DMS 273 treated with DMSO at 0.1 percent for 48 hours (cell line): ENCODE results near the gene SLC45A3.

ENCODE experiments used
- DNase-seq: peaks from one replicate; lab custom pipeline; 2025; lab: John Stamatoyannopoulos, UW

The SLC45A3 gene

GRCh38 chr1:205700865-205701401 lies 20.6 kb upstream of the SLC45A3 start:
- no peak for DNase-seq

DNA sequence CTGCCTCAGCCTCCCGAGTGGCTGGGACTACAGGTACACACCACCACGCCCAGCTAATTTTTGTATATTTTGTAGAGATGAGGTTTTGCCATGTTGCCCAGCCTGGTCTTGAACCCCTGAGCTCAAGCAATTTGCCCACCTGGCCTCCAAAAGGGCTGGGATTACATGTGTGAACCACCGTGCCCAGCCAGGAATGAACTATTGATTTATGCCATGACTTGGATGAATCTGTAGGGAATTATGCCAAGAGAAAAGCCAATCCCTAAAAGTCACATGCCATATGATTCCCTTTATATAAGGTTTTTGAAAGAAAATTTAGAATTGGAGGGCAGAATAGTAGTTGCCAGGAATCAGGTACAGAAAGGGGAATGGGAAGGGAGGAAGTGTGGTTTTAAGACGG lies 19.1 kb upstream of the SLC45A3 start:
- DNase-seq: no peak

DNA sequence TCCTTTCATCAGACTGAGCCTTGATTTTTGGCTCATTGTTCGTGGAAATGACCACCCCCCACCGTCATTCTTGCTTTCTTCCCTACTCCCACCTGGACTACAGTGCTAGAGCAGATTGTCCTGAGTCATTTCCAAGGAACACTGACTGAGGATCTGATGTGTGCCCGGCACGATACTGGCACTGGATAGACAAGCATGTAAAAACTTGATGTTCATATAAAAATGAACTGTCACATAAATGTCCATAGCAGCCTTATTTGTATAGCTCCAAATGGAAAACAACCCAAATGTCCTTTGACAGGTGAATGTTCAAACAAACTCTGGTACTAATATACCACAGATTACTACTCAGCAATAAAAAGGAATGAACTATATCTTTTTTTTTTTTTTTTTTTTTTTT lies 18.6 kb upstream of the SLC45A3 start:
- DNase-seq: no peak

DNA sequence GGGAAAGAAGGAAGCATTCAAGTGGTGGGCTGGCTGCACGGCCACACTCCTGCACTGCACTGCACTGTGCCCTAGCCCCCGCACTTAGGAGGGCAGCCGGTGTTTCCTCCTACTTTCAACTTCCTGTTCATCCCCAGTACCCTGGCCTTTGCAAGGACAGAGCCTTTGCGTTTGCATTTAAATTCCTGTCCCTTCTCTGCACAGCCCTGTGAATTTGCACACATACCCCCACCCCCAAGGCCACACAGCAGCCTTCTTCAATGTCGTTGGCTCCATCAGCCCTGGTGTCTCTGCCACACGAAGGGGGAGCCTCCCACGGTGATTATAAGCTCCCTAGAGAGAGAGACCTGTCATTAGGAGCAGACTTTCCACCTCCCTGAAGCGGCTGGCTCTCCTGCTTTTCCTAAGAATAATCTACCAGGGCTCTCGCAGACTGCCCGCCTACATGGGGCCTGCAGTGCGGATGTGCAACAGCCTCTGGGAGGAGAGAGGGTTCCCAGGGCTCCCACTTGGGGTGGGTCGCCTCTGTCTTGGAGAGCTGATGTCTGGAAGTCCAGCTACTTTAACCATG lies 13.2 kb upstream of the SLC45A3 start:
- no peak for DNase-seq

DNA sequence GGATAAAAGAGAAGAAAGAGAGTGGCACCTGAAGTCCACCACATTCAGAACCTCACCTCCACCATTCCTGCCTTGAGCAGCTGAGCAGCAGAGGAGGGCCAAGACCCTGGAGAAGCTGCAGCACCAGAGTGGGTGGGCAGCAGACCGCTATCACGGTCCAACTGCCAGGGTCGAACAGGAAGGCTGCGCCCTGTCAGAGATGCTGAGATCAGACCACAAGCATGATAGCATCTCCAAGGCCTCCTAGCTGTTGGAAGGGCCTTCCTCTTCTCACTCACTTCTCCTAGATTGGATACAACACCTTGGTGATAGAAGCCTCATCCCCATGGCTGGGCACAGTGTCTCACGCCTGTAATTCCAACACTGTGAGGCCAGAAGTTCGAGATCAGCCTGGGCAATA lies 12.1 kb upstream of the SLC45A3 start:
- DNase-seq: no peak

GRCh38 chr1:205690122-205690756 lies 9.9 kb upstream of the SLC45A3 start:
- no peak for DNase-seq

GRCh38 chr1:205689479-205689878 lies 9.2 kb upstream of the SLC45A3 start:
- no peak for DNase-seq

DNA sequence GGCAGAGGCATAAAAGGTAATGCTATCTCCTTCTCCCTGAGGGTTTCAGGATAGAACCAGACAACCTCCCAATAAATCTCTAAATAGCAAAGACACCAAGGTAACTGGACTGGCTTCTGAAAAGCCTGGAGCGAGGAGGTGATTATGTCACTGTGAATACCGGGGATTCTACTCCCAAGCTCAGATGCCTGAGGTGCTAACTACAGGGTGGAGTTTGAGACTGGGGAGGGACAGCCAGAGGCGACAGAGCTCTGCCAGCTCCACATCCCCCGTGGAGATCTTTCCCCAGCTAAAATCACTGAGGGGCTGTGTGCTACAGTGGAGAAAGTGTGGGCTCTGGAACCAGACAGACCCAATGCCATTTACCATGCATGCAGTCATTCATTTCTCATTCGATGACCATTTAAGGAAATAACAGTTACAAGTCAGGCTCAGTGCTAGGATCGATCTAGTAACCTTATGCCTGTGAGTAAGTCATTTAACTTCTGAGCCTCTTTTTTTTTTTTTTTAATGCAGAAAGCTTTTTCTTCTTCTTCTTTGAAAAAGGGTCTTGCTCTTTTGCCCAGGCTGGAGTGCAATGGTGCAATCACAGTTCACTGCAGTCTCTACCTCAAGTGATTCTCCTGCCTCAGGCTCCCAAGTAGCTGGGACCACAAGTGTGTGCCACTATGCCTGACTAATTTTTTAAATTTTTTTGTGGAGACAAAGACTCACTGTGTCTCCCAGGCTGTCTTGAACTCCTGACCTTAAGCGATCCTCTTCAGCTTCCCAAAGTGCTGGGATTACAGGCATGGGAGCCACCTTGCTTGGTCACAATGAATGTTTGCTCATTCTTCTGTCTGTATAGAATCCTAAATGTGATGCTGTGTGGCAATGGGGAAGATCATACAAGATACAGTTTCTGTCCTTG lies 8.1 kb upstream of the SLC45A3 start:
- no peak for DNase-seq

DNA sequence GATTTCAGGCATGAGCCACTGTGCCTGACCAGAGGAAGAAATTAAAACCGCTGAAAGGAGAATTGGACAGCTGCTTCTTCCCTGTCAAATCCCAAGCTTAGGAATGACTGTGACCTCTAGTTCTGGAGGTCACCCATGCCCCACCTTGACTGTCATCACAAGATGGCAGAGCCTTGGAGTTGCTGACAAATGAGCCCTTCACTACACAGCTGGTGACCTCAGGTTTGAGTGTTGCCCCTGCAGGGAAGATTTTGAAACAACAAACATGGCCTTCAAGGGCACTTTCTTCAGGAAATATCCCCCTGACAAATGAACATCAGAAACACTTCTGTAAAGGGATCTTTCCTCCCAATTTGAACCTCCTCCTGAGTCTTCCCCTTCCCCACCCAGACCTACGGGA lies 6.9 kb upstream of the SLC45A3 start:
- no peak for DNase-seq

DNA sequence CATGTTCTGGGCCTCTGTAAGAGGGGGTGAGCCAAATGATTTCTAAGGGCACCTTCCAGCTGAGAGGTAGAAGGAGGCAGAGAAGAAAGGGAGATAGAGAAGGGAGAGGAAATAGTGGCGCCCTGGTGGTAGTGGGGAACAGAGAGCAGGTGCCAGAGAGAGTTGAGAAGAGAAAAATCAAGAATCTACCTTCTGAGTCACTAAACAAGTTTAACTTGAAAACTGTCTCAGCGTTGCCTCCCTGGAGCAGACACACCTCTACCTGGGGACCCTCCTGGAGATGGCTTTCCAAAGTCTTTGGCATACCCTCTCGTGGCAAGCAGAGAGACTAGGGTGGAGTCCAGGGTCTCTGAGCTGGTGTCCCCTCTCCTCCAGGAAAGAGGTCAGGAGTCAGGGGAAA lies 1.1 kb upstream of the SLC45A3 start:
- no peak for DNase-seq

DNA sequence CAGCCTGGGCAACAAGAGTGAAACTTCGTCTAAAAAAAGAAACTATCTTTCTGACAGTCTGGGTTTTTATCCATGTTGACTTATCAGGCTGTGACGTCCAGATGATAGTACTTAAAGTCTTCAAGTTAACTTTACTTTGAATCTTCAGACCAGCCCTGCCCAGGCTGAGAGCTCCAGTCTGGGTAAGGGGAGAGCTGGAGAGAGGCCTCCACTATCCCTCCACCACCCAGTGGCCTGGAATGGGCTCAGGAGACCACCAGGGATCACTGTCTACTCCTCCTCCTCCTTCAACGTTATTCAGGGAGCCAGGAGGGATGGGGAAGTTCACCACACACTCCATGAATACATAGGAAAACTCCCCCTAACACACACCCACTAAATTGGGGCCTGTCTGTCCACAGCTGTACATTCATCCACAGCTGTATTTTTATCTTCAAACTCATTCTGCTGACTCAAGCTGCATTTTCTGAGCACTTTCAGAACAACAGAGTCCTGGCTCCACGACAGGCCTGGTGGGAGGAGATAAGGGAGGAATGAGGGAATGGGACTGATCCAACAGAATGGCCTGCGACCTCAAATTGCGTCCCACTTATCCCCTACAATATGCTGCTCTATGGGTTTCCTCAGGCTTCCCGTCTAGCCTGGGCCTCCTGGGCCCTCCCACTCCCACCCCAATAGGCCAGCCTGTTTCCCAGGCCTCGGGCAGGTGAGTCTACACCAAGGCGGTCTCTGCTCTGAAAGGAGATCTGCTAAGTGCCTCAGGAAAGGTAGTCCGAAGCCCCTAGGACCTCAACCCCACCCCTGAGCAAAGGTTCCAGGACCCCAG lies 1.8 kb downstream of the SLC45A3 start:
- DNase-seq: no peak

GRCh38 chr1:205677167-205677566 lies 3.1 kb downstream of the SLC45A3 start:
- no peak for DNase-seq

DNA sequence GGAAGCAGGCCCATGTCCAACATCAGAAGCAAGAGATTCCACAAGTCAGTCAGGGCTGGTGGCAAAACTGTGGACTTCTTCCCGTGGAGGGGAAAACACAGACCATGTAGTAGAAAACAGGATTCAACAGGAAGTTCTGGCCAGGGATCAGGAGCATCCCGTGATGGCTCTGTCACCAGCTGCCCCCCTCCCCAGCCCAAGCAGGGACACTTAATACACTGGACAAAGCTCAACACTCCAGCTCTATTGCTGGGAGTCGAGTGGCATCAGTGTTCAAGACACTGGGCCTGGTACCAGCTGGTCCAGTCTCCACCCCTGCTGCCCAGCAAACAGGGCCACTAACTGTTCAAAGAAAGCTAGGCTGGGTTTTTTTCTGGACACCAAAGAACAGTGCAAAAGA lies 3.7 kb downstream of the SLC45A3 start:
- DNase-seq: no peak

GRCh38 chr1:205676002-205676401 lies 4.3 kb downstream of the SLC45A3 start:
- DNase-seq: no peak

DNA sequence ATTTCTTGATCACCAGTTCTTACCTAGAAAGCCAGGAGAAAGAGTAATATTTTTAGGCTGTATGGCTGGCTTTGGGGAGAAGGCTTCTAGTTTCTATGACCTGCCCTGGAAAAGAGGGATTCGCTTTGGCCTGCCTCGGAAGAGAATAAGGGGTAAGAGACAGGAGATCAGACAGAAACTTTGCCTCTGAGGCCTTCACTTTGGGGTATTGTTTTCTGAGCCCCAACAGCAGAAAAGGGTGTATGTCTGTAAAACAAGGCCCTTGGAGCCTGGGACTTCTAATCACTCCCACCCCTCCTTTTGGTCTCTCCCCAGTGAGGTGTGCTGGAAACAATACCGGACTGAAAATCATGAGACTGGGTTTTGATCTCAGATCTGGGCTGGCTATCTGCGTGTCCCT lies 5.1 kb downstream of the SLC45A3 start:
- no peak for DNase-seq

DNA sequence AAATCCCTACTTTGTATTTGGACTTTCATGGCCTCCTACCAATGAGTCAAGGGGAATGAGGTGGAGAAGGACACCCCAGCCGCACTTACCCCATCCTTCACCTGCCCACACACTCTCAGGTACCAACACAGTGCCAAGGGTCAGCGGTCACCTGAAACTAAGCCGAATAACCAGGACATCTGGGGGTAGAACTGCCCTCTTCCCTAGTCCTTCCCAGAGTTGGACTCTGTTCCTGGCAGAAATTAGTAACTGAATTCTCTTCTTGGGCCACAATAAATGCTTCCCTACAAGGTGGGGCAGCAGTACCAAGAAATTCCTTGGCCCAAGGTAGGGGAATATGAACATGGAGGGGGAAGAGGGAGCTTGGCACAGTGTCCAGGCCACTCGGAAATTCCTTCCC lies 7.3 kb downstream of the SLC45A3 start:
- DNase-seq: no peak

DNA sequence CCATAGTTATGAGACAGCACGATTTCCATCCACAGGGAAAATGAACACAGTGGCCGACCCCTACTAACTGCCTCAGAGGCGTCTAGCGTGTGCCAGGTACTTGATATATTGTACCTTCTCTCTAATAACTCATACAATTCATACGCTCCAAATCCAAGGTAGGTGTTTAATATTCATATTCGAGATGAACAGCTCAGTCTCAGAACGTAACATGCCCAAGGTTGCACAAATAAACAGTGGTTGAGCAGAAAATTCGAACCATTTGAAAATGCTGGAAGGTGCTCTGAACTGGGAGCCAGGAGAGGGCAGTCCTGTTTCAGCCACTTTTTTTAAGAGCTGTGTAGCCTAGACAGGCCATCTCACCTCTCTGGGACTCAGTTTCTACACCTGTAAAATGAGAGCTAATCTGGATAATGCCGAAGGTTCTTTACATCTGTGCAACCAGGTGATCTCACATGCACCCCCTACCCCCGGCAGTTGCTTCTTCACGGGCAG lies 7.9 kb downstream of the SLC45A3 start:
- DNase-seq: no peak

GRCh38 chr1:205670611-205671430 lies 9.5 kb downstream of the SLC45A3 start:
- no peak for DNase-seq

DNA sequence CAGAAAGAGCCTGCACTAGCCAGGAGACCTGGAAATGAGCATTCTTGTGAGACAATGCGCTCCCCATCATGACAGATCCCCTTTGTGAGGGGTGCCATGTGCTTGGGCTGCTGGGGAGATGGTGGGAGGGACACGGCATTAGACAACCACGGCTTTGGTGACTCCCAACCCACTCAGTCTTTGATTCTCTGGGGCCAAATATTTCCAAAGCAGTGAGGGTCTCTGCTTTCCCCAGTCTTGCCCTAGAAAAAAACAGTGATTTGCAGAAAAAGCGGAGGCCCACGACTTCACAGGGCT lies 10.2 kb downstream of the SLC45A3 start:
- no peak for DNase-seq

- DNase-seq: no peak
Observed at GRCh38 chr1:205669341-205670149, 10.8 kb downstream of the SLC45A3 start.
